HG03575 (cell line): ENCODE results near the gene TFAP2E.
"Not testable (repeated sequence)": the region's sequence is repeated elsewhere in the genome, so short reads cannot be mapped to it uniquely, and the experiment has no call there.

ENCODE experiments used
- ATAC-seq: cut with Tn5 transposase; IDR thresholded peaks from one replicate; pipeline ENCODE4 v1.9.1; 2021; ENCODE audit not compliant: unreplicated experiment, insufficient number of reproducible peaks, low FRiP score; ENCODE audit errors: extremely low read depth

Gene TFAP2E

DNA sequence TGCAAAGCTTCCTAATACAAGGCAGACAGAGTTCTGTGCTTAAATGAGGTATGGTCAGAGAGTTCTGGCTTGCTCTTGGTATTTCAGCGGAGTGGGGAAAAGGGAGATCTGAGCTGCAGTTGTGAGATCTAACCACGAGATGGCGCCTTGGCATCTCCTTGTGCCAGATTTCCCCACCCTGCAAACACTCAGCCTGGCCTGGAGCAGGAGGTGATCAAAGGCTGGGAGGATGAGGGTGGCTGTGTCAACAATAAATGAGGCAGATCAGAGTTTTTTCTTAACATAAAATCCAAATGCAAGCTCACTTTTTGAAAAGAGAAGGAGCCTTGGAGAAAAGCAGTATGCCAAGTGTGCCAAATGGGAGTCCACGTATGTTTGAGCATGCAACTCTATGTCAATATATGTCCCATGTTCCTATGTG, 4.1 kb upstream of the TFAP2E start:
- ATAC-seq = no peak

- no peak for ATAC-seq
These were observed 3.2 kb upstream of the TFAP2E start for GRCh38 chr1:35569936-35570335.

GRCh38 chr1:35570589-35571137, 2.5 kb upstream of the TFAP2E start:
- ATAC-seq = no peak

GRCh38 chr1:35571263-35571662, 1.9 kb upstream of the TFAP2E start:
- ATAC-seq = no peak

DNA sequence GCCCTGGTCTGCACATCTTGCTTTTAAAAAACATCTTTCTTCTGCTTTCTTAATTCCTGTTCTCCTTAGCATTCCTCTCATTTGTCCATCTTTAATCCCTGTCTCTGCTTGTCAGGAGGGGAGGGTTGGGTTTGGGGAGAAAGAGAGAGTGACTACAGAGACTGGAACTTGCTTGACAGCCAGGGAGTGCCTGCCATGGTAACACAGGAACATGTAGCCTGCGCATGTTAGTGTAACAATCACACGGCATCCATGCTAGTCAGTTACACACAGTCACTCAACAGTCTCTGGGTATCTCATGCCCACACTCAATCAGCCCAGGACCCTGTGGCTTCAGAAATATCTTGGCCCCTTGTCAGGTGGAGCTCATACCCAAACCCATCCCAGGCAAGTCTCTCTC, 818 bp upstream of the TFAP2E start:
- ATAC-seq = no peak

- ATAC-seq = no peak
These were observed 1.1 kb downstream of the TFAP2E start for GRCh38 chr1:35574125-35574654.

GRCh38 chr1:35574655-35575415, 1.7 kb downstream of the TFAP2E start:
- ATAC-seq = no peak

GRCh38 chr1:35575416-35575958, 2.4 kb downstream of the TFAP2E start:
- ATAC-seq = no peak

GRCh38 chr1:35576061-35576765, 3.1 kb downstream of the TFAP2E start:
- no peak for ATAC-seq

DNA sequence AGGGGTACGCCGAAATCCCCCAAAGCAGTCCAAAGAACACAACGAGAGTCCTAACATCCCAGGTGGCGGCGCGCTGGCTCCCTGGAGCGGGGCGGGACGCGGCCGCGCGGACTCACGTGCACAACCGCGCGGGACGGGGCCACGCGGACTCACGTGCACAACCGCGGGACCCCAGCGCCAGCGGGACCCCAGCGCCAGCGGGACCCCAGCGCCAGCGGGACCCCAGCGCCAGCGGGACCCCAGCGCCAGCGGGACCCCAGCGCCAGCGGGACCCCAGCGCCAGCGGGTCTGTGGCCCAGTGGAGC, 3.6 kb downstream of the TFAP2E start:
- ATAC-seq = not testable (repeated sequence)

DNA sequence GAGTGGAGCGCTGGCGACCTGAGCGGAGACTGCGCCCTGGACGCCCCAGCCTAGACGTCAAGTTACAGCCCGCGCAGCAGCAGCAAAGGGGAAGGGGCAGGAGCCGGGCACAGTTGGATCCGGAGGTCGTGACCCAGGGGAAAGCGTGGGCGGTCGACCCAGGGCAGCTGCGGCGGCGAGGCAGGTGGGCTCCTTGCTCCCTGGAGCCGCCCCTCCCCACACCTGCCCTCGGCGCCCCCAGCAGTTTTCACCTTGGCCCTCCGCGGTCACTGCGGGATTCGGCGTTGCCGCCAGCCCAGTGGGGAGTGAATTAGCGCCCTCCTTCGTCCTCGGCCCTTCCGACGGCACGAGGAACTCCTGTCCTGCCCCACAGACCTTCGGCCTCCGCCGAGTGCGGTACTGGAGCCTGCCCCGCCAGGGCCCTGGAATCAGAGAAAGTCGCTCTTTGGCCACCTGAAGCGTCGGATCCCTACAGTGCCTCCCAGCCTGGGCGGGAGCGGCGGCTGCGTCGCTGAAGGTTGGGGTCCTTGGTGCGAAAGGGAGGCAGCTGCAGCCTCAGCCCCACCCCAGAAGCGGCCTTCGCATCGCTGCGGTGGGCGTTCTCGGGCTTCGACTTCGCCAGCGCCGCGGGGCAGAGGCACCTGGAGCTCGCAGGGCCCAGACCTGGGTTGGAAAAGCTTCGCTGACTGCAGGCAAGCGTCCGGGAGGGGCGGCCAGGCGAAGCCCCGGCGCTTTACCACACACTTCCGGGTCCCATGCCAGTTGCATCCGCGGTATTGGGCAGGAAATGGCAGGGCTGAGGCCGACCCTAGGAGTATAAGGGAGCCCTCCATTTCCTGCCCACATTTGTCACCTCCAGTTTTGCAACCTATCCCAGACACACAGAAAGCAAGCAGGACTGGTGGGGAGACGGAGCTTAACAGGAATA, 4.2 kb downstream of the TFAP2E start:
- no peak for ATAC-seq

DNA sequence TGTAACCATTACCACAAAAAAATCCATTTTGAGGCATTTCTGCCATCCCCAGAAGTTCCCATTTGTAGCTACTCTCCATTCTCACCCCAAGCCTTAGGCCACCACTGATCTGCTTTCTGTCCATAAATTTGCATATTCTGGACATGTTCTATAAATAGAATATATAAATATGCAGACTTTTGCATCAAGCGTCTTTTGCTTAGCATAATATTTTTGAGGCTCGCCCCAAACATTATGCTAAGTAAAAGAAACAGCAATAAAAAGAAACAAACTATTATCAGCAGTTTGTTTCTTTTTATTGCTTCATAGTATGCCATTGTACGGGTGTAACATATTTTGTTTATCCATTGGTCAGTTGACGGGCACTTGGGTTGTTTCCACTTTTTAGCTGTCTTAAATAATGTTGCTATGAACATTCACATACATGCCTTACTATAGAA, 7.9 kb downstream of the TFAP2E start:
- ATAC-seq = no peak

DNA sequence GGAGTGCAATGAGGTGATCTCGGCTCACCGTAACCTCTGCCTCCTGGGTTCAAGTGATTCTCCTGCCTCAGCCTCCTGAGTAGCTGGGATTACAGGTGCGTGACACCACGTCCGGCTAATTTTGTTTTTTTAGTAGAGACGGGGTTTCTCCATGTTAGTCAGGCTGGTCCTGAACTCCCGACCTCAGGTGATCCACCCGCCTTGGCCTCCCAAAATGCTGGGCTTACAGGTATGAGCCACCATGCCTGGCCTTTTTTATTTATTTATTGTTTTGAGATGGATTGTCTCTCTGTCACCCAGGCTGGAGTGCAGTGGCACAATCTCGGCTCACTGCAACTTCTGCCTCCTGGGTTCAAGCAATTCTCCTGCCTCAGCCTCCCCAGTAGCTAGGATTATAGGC, 8.5 kb downstream of the TFAP2E start:
- ATAC-seq = not testable (repeated sequence)

DNA sequence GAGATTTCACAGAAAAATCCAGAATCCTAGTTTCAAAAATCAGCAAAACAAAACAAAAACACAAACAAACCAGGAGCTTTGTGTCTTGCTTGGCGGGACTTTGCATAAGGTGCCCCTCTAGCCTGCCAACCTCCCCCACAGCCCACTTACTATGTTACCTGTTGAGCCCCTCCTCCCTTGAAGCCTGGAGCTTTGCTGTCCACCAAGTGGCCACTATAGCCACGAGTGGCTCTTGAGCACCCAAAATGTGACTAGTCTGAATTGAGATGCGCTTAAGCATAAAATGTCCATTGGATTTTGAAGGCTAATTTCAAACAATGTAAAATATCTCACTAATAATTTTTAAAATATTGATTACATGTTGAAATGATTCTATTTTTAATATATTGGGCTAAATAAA, 12.2 kb downstream of the TFAP2E start:
- ATAC-seq = no peak

GRCh38 chr1:35585805-35586204, 12.7 kb downstream of the TFAP2E start:
- ATAC-seq = not testable (repeated sequence)

GRCh38 chr1:35586808-35587207, 13.7 kb downstream of the TFAP2E start:
- no peak for ATAC-seq

GRCh38 chr1:35587736-35588135, 14.6 kb downstream of the TFAP2E start:
- ATAC-seq = no peak

GRCh38 chr1:35588197-35588910, 15.2 kb downstream of the TFAP2E start:
- ATAC-seq = no peak
